Cerebellar cortex (tissue), 1 donor: ENCODE measurements around the gene STK16.
A peak's percentile ranks its signal among the peaks of the same experiment; 100 is the strongest.

Experiments used
- DNase-seq: peaks from one replicate; pipeline ENCODE4 v3.0.0-alpha.2; 2015; ENCODE audit warnings: low spot score

The STK16 gene

DNA sequence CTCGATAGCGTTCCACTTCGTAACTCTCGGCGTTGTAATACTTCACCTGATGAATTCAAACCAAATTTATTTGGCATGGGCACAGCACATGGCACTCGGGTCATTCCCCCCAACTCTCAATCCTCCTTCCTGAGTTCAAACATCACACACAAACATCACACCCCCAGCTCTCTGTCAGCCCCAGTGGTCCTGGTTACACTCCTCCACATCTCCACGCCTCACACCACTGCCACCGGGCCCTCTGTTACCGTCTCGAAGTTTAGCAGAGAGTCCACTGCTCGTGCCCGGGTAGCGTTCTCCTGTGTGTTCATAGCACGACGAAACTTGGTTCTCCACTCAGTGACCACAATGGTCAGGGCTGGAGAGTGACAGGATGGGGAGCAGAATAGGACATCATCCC is 31.1 kb upstream of the STK16 start:
- DNase-seq: no peak

DNA sequence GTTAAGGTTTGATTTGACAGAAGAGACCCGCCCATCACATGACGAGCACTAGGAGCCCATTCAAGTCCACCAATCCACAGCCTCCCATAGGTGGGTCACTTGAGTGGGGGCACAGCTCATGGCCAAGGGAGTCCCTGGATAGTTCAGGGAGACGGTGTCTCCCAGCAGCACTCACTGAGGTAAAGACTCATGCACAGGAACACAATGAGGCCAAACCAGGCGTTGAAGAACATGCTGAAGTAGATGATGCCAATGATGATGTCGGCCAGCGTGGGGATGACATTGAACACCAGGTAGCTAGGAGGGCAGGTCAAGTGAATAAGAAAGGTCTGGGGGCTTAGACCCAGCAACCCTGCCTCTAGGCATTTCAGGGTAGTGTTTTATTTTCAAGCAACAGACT is 30.5 kb upstream of the STK16 start:
- DNase-seq: no peak

GRCh38 chr2:219215871-219216534 is 29.3 kb upstream of the STK16 start:
- DNase-seq: no peak

- no peak for DNase-seq
Measured at GRCh38 chr2:219216535-219216915, 28.8 kb upstream of the STK16 start.

DNA sequence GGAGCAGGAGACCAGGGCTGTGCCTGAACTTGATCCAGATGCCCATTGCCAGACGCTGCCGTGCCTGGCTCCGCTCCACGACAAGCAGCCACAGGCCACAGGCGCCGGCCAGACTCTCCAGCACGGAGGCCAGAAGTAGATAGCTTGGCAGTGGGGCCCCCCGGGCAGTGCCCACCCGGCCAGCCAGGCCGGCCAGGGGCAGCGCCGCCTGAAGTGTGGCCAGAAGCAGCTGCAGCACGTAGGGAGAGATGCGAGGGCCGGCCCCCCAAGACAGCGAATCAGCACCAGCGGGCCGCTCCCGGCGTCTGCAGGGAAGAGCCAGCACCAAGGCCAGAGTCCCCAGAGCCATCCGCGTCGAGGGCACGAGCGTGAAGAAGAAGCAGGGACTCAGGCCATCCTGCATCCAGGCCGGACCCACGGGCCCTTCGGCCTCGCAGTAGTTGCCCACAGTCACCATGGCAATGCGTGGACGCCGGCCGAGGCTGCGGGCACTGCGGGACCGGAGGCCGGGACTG is 27.0 kb upstream of the STK16 start:
- peak; percentile 57 for DNase-seq

DNA sequence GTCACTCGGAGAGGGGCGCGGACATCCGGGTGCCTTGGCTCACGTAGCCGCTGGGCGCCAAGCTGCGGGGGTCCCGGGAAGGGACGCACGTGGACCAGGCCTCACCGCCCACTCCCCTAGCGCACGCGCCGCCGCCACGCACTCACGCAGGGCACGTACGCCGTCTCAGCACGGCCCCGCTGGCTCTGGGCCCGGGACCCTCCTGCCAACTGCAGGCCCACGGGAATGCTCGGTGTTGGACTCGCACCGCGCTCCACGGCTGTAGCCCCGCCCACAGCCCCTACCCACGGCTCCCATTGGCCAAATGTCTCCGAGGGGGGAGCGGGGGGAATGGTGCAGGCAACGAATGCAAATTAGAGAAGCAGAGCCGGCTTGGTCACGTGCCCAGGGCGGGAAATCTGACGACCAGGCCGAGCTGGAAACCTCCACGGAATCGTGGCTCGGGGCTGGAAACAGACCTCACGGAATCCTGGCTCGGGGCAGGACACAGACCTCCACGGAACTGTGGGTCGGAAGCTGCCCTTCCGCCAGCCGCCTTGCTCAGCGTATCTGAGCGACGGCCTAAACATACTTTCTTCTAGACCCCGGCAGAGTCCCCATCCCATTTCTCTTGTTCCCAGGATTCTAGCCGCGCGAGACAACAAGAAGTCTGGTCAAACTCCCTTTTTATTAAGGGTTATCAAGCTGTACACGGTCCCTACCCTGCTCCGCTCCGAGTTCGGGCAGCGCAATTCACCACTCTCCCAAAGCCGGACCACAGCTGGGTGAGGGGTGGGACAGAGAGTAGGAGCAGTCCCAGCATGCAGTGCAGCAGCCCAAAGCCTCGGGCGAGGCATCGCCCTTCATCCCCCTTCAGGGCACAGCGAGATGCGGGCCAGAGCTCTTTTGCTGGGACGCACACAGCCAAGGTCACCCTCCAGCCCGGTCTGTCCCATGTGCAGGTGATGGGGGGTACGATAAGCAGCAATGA is 26.3 kb upstream of the STK16 start, which contains the start of gene ABCB6:
TSS of gene ABCB6 (minus strand) at position 227 of the 970 bp plus-strand sequence. CDS start 285 bp downstream, outside the sequence.
- peak; percentile 93 for DNase-seq

DNA sequence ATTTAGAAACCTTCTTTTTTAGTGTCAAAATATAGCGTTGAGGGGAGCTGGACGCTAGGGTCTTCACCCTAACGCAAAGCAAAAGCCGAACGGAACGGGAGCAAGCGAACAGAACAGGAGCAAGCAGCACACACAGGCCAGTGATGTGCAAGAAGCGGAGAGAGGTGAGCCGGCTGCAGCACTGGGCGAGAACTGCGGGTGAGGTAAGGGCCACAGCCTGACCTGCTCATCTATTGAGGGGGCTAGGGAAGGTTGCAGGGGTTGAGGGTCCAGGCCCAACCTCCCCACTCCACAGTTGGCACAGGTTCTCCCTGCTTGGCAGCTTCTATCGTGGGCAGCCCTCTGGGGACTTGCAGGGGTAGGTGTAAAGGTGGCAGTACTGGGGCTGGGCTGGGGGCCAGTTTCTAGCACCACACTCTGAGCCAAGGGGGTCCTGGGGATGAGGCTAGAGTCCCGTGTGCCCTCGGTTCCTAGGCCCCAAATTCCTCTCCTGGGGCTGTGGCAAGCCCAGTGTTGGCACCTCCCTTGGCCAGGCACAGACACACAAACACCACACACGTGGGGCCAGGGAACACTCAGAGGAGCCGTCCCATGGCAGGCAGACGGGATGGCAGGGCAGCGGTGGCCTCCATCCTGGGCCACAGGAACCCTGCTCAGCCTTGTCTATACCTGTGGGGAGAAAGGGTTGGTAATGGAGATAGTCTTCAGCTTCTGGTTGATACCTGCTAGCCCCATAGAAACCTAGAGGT is 25.3 kb upstream of the STK16 start:
- no peak for DNase-seq

- DNase-seq: no peak
Measured at GRCh38 chr2:219220652-219221402, 24.5 kb upstream of the STK16 start.

DNA sequence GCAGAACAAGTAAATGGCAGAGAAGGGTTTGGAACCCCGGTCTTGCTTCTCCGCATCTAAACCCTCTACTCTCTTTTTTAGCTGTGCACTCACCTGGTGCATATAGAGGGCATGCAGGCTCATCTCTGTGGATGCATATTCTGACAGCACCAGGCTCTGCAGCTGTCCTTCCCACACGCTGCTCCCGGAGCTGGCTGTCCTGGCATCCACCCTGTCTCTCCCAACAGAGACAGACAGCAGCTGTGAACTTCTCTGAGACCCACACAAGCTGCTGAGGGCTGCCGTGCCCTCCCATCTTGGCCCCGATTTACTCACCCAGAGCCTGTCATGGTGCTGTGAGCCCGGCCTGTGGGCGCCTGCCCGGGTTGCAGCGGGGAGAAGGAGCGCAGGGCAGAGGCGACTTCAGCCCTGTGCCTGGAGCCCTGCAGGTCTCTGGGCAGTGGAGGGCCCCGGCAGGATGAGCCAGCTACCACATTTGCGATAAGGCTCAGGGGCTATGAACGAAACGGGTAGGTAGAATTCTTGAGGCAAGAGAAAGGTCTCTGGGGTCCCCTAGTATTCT is 23.2 kb upstream of the STK16 start:
- DNase-seq: no peak

DNA sequence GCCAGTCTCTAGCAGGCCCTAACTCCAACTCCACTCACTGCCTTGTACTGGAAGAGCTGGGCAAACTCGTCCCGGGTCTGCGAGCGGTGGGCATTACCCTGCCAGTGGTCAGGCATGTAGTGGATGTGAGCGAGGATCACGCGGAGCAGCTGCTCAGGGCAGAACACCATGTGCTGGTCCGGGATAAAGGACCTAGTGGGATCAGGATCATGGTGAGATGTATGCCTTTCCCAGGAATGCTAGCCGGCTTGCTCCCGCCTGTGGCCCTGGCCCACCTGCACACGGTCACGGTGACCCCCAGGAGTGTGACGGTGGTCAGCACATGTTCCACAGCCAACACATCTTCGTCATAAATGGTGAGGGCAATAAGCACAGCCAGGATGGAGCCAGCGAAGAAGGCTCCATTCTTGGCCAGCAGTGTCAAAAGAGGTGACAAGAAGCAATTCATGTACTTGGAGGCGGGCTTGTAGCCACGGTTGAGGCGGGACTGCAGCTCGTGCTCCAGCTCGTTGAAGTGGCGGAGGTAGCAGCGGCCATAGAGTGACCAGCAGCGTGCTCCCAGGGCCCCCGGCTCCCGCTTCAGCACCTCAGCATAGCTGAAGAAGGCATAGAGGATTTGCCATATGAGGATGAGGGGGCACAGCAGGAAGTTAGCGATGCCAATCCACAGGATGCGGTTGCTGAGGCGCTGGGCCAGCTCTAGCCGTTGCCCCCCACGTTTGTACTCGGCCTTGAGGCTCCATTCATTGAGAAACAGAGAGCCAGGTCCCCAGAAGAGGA is 21.3 kb upstream of the STK16 start:
- DNase-seq: no peak

DNA sequence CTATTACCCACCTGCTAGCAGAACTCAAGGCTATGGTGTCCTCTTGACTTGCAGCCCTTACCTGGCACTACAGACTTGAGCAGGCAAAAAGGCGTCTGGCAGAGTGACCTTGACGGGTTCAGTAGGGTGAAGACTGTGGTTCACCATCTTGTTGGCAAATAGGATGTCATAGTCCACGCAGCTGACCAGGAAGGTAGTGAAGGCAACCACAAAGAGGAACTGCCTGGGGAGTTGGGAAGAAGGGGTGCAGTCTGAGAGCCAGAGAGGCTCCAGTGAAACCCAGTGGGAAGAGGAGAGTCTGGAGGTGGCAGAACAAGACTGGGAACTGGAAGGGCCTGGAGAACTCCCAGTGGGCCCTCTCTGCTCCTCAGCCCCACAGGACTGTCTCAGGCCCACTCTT is 19.9 kb upstream of the STK16 start:
- no peak for DNase-seq

- peak; percentile 15 for DNase-seq
Measured at GRCh38 chr2:219228041-219228910, 17.0 kb upstream of the STK16 start.

- DNase-seq: no peak
Measured at GRCh38 chr2:219228911-219229304, 16.4 kb upstream of the STK16 start.

DNA sequence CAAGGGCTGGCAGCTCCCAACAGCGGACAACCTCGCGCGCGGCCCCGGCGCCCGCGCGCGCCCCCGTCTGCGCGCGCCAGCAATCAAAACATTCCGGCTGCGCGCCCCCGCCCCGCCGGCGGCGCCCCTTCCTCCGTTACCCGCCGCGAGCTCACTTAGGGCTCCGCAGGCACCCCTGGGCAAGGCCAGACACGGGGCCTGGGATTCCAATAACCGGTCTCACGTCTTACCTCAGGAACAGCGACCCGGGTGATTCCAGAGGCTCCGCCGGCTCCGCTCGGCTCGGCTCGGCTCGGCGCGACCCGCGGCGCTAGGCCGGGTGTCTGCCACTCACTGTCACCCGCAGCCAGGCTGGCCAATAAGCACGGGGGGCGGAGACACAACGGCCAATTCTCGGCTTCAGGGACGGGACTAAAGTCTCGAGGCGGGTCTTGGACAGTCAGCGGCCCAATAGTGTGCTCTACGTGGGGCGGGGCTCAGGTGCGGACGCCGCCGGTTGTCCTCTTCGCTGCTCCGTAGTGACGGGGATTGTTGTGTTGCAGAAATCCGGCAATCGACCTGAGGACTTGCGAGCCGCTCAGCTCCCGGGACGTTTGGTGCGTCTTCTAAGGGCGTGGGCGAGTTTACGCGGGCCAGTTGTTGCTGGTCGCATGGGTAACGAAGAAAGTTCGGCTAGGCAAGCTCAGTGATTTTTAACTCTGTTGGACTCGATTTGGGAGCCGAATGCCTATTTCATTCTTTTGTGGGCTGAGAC is 15.8 kb upstream of the STK16 start, which contains the start of the genes ANKZF1 and ATG9A:
TSS of gene ANKZF1 (plus strand) at position 502 of the 754 bp plus-strand sequence. CDS start 452 bp downstream, outside the sequence.
TSS of gene ATG9A (minus strand) at position 332 of the 754 bp plus-strand sequence. CDS start 1,612 bp downstream, outside the sequence.
- DNase-seq: peak; percentile 99

DNA sequence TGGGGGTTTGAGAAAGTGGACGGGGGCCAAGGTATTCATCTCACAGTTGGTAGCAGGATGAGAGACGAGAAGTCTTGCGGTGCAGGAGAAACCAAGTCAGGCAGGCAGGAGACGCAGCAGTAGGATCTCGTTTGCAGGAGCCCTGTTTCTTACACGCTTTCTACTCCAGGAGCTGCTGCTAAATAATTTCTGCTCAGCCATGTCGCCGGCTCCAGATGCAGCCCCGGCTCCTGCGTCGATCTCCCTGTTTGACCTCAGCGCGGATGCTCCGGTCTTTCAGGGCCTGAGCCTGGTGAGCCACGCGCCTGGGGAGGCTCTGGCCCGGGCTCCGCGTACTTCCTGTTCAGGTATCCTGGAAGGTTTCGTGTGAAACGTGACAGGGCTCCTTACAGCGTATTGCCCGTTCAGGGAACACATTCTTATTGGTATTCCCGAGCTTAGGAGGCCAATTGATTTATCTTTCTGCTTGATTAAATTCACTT is 15.2 kb upstream of the STK16 start:
- DNase-seq: no peak

- no peak for DNase-seq
Measured at GRCh38 chr2:219234331-219234730, 10.9 kb upstream of the STK16 start.

DNA sequence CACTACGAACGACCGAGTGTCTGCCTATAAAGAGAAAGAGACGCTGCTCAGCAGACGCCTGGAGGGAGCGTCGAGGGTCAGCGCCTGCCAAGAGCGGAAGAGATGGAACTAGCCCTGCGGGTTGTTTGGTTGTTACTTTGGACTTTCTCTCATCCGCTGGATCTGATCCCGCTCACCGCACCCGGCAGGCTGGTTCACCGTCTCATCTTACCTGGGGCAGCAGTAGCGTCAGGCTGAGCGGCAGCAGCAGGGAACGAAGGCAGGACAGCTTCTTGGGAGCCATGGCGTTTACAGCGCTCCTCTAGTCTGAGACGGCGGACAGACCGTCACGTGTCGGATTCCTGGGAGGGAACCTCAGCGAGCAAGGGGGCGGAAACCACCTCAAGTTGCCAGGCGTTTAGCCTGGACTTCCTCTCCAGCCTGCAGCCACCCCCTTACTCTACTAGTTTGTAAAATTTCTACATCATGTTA is 2.0 kb upstream of the STK16 start:
- DNase-seq: no peak

DNA sequence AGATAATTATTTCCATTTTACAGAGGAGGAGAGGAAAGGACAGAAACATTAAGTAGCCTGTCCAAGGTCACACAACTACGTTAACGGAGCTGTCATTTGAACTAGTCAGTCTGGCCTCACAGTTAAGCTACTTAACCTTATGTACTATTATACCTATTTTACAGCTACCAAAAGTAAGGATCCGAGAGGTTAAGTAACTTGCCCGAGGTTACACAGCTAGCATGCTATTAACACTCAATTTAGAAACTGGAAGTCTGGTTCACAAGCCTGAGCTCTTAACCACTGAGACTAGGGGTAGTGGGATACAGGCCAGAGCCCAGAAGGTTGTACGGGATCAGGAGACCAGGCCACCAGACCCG is 511 bp upstream of the STK16 start:
- DNase-seq: no peak
